Fibroblast of skin of left quadriceps (primary cell): ENCODE data around the gene NAT14.
"Not testable (repeated sequence)": the region's sequence is repeated elsewhere in the genome, so short reads cannot be mapped to it uniquely, and the experiment has no call there.

Source experiments
- DNase-seq, 2 experiments: peaks; one replicate each; pipeline ENCODE4 v3.0.0-alpha.2; 2013; ENCODE audit warnings: low read depth in 2 of 2

Gene NAT14

DNA sequence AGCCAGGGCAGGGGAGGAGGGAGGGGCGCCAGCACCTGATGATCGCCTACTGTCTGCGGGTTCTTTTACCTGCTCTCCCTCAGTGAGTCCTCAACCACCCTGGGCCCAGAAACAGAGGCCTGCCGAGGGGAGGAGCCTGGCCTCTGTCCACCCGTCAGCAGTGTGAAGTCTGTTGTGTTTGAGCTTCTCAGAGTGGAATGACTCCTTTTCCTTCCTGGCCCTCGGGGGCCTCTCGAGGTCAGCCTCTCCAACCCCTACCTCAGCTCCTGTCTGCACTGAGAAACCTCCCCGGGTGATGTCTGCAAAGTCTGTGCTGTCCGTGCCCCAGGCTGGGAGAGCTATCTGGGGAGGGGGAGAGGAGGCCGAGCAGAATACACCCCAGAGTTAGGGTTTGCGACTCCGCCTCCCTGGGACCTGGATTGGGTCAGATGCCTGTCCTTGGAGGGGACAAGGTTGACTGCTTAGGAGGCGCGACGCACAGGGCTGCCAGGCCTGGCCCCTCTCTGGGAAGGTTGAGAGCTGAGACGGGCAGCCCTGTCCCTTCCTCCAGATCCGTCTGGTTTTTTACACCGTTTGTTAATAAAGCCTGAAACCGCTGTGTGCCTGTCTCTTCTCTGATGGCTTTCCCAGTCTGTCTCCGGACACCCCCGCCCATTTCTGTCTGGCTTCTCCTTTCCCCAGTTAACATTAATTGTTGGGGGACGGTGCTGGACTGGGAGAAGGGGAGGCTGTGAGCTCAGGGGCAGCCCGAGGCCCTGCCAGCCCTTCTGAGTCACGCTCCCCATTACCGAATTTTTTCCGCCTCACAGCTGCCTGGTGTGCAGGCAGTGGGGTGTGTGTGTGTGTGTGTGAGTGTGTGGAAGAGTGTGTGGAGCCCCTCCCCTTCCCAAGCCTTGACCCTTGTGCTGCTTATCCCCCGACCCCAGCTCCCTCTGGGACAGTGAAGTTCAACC lies 2.3 kb downstream of the NAT14 start:
- peak; percentile 82 to 83 for DNase-seq

GRCh38 chr19:55487924-55488687 lies 3.1 kb downstream of the NAT14 start, which contains the start of gene SSC5D:
Gene SSC5D, plus strand, starts transcription at chr19:55488436. Its CDS starts 154 bp downstream, at chr19:55488590.
- DNase-seq, result no peak

GRCh38 chr19:55488986-55489710 lies 4.2 kb downstream of the NAT14 start:
- no peak for DNase-seq

DNA sequence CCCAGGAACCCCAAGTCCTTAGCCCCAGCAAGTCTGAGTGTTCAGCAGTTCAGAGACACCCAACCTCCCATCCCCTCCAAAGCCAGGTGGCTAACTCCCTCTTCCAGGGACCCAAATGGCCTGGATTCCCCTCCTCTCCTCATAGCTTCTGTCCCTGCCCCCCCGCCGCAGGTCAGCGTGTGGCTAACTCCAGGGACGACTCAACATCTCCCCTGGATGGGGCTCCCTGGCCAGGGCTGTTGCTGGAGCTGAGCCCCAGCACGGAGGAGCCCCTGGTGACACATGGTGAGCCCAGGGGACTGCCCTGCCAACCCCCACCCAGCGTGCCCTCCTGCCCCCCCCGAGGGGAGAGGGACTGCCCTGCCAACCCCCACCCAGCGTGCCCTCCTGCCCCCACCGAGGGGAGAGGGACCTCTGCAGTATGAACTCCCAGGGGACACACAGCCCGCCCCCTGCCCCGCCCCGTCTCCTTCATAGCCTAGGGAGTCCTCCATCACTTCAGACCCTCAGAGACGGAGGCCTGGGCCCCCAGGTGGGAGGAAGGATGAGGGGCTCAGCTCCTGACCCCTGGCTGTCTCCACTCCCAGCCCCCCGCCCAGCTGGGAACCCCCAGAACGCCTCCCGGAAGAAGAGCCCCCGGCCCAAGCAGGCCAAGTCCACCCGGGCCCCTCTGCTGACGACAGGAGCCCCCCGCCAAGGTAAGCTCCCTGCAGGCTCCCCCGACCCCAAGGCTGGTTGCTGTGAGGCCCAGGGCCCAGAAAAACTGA lies 4.9 kb downstream of the NAT14 start:
- no peak for DNase-seq

- DNase-seq, result no peak
Measured at GRCh38 chr19:55490478-55491432, 5.8 kb downstream of the NAT14 start.

GRCh38 chr19:55491546-55492360 lies 6.8 kb downstream of the NAT14 start:
- DNase-seq, result no peak

GRCh38 chr19:55492362-55492944 lies 7.5 kb downstream of the NAT14 start:
- no peak for DNase-seq

DNA sequence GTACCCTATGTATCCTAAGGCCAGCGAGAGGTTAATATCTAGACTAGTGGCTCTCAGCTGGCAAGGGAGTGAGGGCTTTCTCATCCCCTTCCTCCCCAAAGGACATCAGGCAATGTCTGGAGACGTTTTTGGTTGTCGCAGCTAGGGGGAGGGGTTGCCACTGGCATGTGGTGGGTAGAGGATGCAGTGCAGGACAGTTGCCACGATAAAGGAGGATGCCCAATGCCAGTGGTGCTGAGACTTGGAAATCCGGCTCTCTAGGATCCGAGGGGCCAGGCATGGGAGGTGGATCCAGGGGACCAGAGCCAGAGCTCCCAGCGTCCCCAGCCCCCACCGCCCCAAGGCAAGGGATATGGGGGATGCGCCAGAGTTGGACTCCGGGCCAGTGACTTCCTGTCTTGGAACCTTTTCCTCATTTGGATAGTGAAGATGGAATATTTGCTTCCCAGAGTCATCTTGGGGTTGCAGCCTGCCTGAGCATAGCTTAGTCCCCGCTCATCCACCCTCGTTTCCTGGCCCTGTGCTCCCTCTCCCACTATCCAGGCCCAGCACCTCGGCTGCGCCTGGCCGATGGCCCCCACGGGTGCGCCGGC lies 8.2 kb downstream of the NAT14 start:
- no peak for DNase-seq

- no peak for DNase-seq
Measured at GRCh38 chr19:55493645-55494171, 8.7 kb downstream of the NAT14 start.

DNA sequence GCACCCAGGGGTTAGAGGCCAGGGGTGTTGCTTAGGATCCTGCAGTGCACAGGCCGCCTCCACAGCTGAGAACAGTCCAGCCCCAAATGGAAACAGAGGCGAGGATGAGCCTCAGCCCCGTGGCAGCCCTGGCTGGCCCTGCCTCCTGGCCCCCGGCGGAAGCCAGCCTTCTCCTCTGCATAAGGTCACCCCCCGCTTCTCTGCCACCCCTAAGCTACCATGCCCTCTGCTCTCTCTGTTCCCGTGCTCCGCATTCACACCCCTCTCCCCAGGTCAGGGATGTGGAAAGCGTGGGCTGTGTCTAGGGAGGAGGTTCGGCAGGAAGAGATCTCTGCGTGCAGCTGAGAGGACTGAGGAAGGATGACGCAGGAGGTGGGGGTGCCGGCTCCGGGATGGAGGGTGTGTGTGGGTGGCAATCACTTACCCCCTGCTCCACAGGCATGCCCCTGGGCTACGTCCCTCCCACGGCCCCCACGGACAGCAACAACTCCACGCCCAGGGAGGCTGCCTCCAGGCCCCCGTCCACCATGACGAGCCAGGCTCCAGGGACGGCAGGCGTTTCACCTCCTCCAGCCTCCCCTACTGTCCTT lies 9.3 kb downstream of the NAT14 start:
- no peak for DNase-seq

DNA sequence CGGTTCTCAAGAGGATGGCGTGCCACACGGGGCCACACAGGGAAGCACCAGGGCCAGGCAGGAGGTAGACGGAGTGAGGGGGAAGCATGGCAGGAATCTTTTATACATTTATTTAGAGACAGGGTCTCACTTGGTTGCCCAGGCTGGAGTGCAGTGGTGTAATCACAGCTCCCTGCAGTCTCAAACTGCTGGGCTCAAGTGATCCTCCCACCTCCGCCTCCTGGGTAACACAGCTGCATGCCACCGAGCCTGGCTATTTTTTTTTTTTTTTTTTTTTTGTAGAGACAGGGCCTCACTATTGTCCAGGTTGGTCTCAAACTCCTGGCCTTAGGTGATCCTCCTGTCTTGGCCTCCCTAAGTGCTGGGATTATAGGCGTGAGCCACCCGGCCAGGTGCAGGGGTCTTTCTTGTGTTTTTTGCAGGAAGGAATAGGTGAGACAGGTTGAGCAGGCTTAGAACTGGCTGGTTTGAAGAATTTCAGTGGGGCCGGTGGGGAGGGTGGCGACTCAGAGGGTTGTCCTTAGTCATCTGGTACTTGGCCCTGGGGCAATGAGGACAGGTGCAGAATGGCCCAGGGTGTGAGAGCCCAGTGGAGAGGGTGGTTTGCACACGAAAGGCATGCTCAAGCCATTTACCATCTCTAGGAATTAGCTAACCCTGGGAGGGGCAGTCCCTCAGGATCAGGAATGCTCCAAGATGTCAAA lies 10.8 kb downstream of the NAT14 start:
- DNase-seq, result no peak

DNA sequence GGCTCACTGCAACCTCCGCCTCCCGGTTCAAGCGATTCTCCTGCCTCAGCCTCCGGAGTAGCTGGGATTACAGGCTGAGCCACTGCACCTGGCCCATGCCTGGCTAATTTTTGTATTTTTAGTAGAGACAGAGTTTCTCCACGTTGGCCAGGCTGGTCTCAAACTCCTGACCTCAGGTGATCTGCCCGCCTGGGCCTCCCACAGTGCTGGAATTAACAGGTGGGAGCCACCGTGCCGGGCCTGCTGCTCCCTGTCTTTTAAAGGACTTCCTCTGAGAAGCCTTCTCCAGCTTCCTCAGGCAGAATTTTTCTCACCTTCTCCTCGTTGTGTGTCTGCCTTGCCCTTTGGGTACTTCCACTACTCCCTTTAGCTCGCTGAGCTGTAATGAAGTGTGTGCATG lies 11.8 kb downstream of the NAT14 start:
- DNase-seq, result not testable (repeated sequence)

GRCh38 chr19:55497763-55498162 lies 12.8 kb downstream of the NAT14 start:
- no peak for DNase-seq

- no peak for DNase-seq
Measured at GRCh38 chr19:55498246-55498840, 13.4 kb downstream of the NAT14 start.

GRCh38 chr19:55500368-55500952 lies 15.5 kb downstream of the NAT14 start:
- DNase-seq, result no peak

- no peak for DNase-seq
Measured at GRCh38 chr19:55502197-55502952, 17.4 kb downstream of the NAT14 start.
